HepG2 (cell line): Measurements from ENCODE around the gene TRMT112.

Experiments used
- CREB1 ChIP-seq, 2 experiments: fragments of 450-650 bp in 1 of 2; IDR thresholded peaks; 2 replicates each; pipeline ENCODE4 v1.6.1; 2016 to 2017; ENCODE audit warnings: control low read depth in 1 of 2, mild to moderate bottlenecking in 1 of 2, missing compliant biosample characterization in 1 of 2, missing genetic modification characterization in 1 of 2
- DMTF1 ChIP-seq: sonication (generic); formaldehyde crosslinking; IDR thresholded peaks from 2 replicates; pipeline ENCODE4 v1.4.0; 2020; ENCODE audit warnings: mild to moderate bottlenecking, missing genetic modification reagents
- FUBP1 ChIP-seq: sonication (generic); formaldehyde crosslinking; IDR thresholded peaks from 2 replicates; pipeline ENCODE4 v1.5.1; 2020; ENCODE audit warnings: missing genetic modification reagents, mild to moderate bottlenecking, borderline replicate concordance
- GABPA ChIP-seq, 2 experiments: IDR thresholded peaks; 2 replicates each; pipeline ENCODE4 v1.6.1; 2011 to 2016; ENCODE audit warnings: low read depth in 2 of 2, low read length in 1 of 2, missing biosample characterization in 1 of 2, missing genetic modification characterization in 1 of 2
- MNT ChIP-seq: fragments of 450-650 bp; IDR thresholded peaks from 2 replicates; pipeline ENCODE4 v1.6.1; 2016
- PATZ1 ChIP-seq: sonication (generic); formaldehyde crosslinking; IDR thresholded peaks from 2 replicates; pipeline ENCODE4 v1.4.0; 2020; ENCODE audit warnings: missing genetic modification reagents
- PPARG ChIP-seq: conservative IDR thresholded peaks from 2 replicates; pipeline ENCODE4 v1.6.1; 2016; ENCODE audit warnings: missing biosample characterization, missing genetic modification reagents
- RNF219 ChIP-seq: sonication (generic); formaldehyde crosslinking; IDR thresholded peaks from 2 replicates; pipeline ENCODE4 v1.5.0; 2020; ENCODE audit warnings: mild to moderate bottlenecking, missing genetic modification reagents
- TBP ChIP-seq: sonication (generic); formaldehyde crosslinking; IDR thresholded peaks from 2 replicates; pipeline ENCODE4 v1.5.0; 2020; ENCODE audit warnings: missing genetic modification reagents
- TCF12 ChIP-seq, 2 experiments: fragments of 450-650 bp in 1 of 2; sonication (generic) in 1 of 2; formaldehyde crosslinking in 1 of 2; IDR thresholded peaks; 2 replicates each; pipeline versions ENCODE4 v1.6.1 to v1.8.0; 2017 to 2022; ENCODE audit warnings: antibody characterized with exemption in 1 of 2, mild to moderate bottlenecking in 1 of 2, missing genetic modification reagents in 1 of 2, moderate library complexity in 1 of 2
- ZBTB49 ChIP-seq: sonication (generic); formaldehyde crosslinking; IDR thresholded peaks from 2 replicates; pipeline ENCODE4 v1.4.0; 2020; ENCODE audit warnings: missing genetic modification reagents, borderline replicate concordance
- ZIK1 ChIP-seq: sonication (generic); formaldehyde crosslinking; IDR thresholded peaks from 2 replicates; pipeline ENCODE4 v1.5.0; 2020; ENCODE audit warnings: mild to moderate bottlenecking, low read depth, missing genetic modification reagents, borderline replicate concordance
- ZNF235 ChIP-seq: sonication (generic); formaldehyde crosslinking; IDR thresholded peaks from 2 replicates; pipeline ENCODE4 v1.8.1; 2023; ENCODE audit warnings: mild to moderate bottlenecking, missing genetic modification reagents, borderline replicate concordance
- ZNF280B ChIP-seq: sonication (generic); formaldehyde crosslinking; IDR thresholded peaks from 2 replicates; pipeline ENCODE4 v1.5.0; 2020; ENCODE audit warnings: missing genetic modification reagents, mild to moderate bottlenecking, borderline replicate concordance

GRCh38 chr11:64339754-64340408 is 22.5 kb upstream of the TRMT112 start, which contains the start of gene CCDC88B:
- TF ChIP-seq TBP (CRISPR knock-in tag): no peak
- no peak for TF ChIP-seq MNT
- TF ChIP-seq ZIK1: no peak
- no peak for TF ChIP-seq TCF12 (IDR thresholded peaks at IDR 0.05)
- TF ChIP-seq TCF12 (CRISPR knock-in tag; IDR thresholded peaks at IDR 0.05): no peak
- no peak for TF ChIP-seq FUBP1
- no peak for TF ChIP-seq DMTF1 (CRISPR knock-in tag)
- no peak for TF ChIP-seq GABPA (IDR thresholded peaks at IDR 0.05; ENCODE audit: low read depth, low read length)
- TF ChIP-seq GABPA (CRISPR knock-in tag; IDR thresholded peaks at IDR 0.05; ENCODE audit: low read depth): no peak
- TF ChIP-seq ZNF235: no peak
- TF ChIP-seq CREB1 (IDR thresholded peaks at IDR 0.05): no peak
- TF ChIP-seq CREB1 (CRISPR knock-in tag; IDR thresholded peaks at IDR 0.05): no peak
- no peak for TF ChIP-seq ZNF280B (CRISPR knock-in tag)
- no peak for TF ChIP-seq PATZ1
- no peak for TF ChIP-seq PPARG (CRISPR knock-in tag)
- TF ChIP-seq RNF219 (CRISPR knock-in tag): no peak
- TF ChIP-seq ZBTB49 (CRISPR knock-in tag): no peak
